ENCODE data around the gene FBXO39. TPM values are rescaled to one million over a fixed set of nuclear protein-coding genes. Genes with fewer than 3 reads are reported as not detected.

FBXO39 gene
- total RNA-seq, 2 experiments from 2014 or later = not detected

- H3K9me2 ChIP-seq (ENCODE audit: insufficient read depth, low read length) = no peaks in the 10 kb centered on the region
- no peak for DNase-seq (ENCODE audit: low spot score)
- no peak for TF ChIP-seq EZH2phosphoT487 (IDR thresholded peaks at IDR 0.05; ENCODE audit: borderline replicate concordance, low read depth, low read length)
- TF ChIP-seq CTCF (conservative IDR thresholded peaks at IDR 0.05; ENCODE audit: low read length) = no peak
- intact Hi-C loops (cut with micrococcal nuclease; ENCODE audit: unreplicated experiment) = no loop called here
- POLR2A ChIA-PET = no interaction called here
- no TSS peak for BruUV-seq (replicated peaks)
- no peak overlapping the region for H3K27ac ChIP-seq (ENCODE audit: low read depth, low read length, poor library complexity, severe bottlenecking)
- H3K79me2 ChIP-seq (ENCODE audit: insufficient read depth, low read depth, low read length) = no peaks in the 10 kb centered on the region
- no peaks in the 10 kb centered on the region for H3K36me3 ChIP-seq (ENCODE audit: insufficient read depth, low read length)
- H3K4me3 ChIP-seq (ENCODE audit: low read depth, low read length, poor library complexity, severe bottlenecking) = no peak overlapping the region
- H4K20me1 ChIP-seq (ENCODE audit: insufficient read depth, low read length) = no peaks in the 10 kb centered on the region
- CTCF ChIA-PET (ENCODE audit: unreplicated experiment) = no interaction called here
- H3K4me2 ChIP-seq (ENCODE audit: low read length) = no peak overlapping the region
- no peaks in the 10 kb centered on the region for H3K9me3 ChIP-seq (ENCODE audit: low read length)
- no peak overlapping the region for H2AFZ ChIP-seq (ENCODE audit: low read length)
- no peaks in the 10 kb centered on the region for H3K4me1 ChIP-seq (ENCODE audit: insufficient read depth, low read length, poor library complexity, severe bottlenecking)
Measured at GRCh38 chr17:6800422-6801027, 24.5 kb downstream of the FBXO39 start.

GRCh38 chr17:6811510-6811909 is 35.5 kb downstream of the FBXO39 start:
- no peak for DNase-seq (ENCODE audit: low spot score)
- no peaks in the 10 kb centered on the region for H3K9me2 ChIP-seq (ENCODE audit: insufficient read depth, low read length)
- no peaks in the 10 kb centered on the region for H3K4me1 ChIP-seq (ENCODE audit: insufficient read depth, low read length, poor library complexity, severe bottlenecking)
- intact Hi-C loops (cut with micrococcal nuclease; ENCODE audit: unreplicated experiment) = no loop called here
- H3K4me3 ChIP-seq (ENCODE audit: low read depth, low read length, poor library complexity, severe bottlenecking) = no peak overlapping the region
- TF ChIP-seq CTCF (conservative IDR thresholded peaks at IDR 0.05; ENCODE audit: low read length) (no peak), EZH2phosphoT487 (IDR thresholded peaks at IDR 0.05; ENCODE audit: borderline replicate concordance, low read depth, low read length) (no peak)
- no peaks in the 10 kb centered on the region for H3K36me3 ChIP-seq (ENCODE audit: insufficient read depth, low read length)
- BruUV-seq (replicated peaks) = no TSS peak
- H4K20me1 ChIP-seq (ENCODE audit: insufficient read depth, low read length) = no peaks in the 10 kb centered on the region
- H3K4me2 ChIP-seq (ENCODE audit: low read length) = no peak overlapping the region
- no peak overlapping the region for H3K27ac ChIP-seq (ENCODE audit: low read depth, low read length, poor library complexity, severe bottlenecking)
- H3K79me2 ChIP-seq (ENCODE audit: insufficient read depth, low read depth, low read length) = no peaks in the 10 kb centered on the region
- no peaks in the 10 kb centered on the region for H3K9me3 ChIP-seq (ENCODE audit: low read length)
- ChIA-PET CTCF (ENCODE audit: unreplicated experiment) (no interaction called here), POLR2A (interaction anchor here (0.6 kb wide), 1 partner anchor 21 kb away, joined by 3 read pairs; no protein-coding TSS in a partner anchor)
- H2AFZ ChIP-seq (ENCODE audit: low read length) = no peak overlapping the region

GRCh38 chr17:6812295-6812694 is 36.3 kb downstream of the FBXO39 start:
- no TSS peak for BruUV-seq (replicated peaks)
- Histone ChIP-seq H3K79me2 (ENCODE audit: insufficient read depth, low read depth, low read length) (no peaks in the 10 kb centered on the region), H4K20me1 (ENCODE audit: insufficient read depth, low read length) (no peaks in the 10 kb centered on the region), H2AFZ (ENCODE audit: low read length) (no peak overlapping the region), H3K9me2 (ENCODE audit: insufficient read depth, low read length) (no peaks in the 10 kb centered on the region), H3K4me1 (ENCODE audit: insufficient read depth, low read length, poor library complexity, severe bottlenecking) (no peaks in the 10 kb centered on the region), H3K9me3 (ENCODE audit: low read length) (no peaks in the 10 kb centered on the region), H3K4me3 (ENCODE audit: low read depth, low read length, poor library complexity, severe bottlenecking) (no peak overlapping the region), H3K4me2 (ENCODE audit: low read length) (no peak overlapping the region), H3K27ac (ENCODE audit: low read depth, low read length, poor library complexity, severe bottlenecking) (no peak overlapping the region), H3K36me3 (ENCODE audit: insufficient read depth, low read length) (no peaks in the 10 kb centered on the region)
- no peak for TF ChIP-seq EZH2phosphoT487 (IDR thresholded peaks at IDR 0.05; ENCODE audit: borderline replicate concordance, low read depth, low read length)
- no peak for TF ChIP-seq CTCF (conservative IDR thresholded peaks at IDR 0.05; ENCODE audit: low read length)
- intact Hi-C loops (cut with micrococcal nuclease; ENCODE audit: unreplicated experiment) = no loop called here
- CTCF ChIA-PET (ENCODE audit: unreplicated experiment) = no interaction called here
- DNase-seq (ENCODE audit: low spot score) = no peak
- POLR2A ChIA-PET = interaction anchor here (0.6 kb wide), 2 partner anchors 22 to 110 kb away, joined by 3 read pairs; no protein-coding TSS in a partner anchor
